Posterior vena cava (tissue), 2 donors: ENCODE data around the gene XKRX. TPM values are rescaled to one million over a fixed set of nuclear protein-coding genes. Genes with fewer than 3 reads are reported as not detected.

Source experiments
- DNase-seq: peaks from one replicate; pipeline ENCODE4 v3.0.0-alpha.2; 2020; ENCODE audit warnings: low spot score
- intact Hi-C, 2 donors: fragments of 100-400 bp; cut with DNase I; formaldehyde crosslinking; loops; one replicate each; pipeline versions ENCODE4 v1.14.1 to v1.14.2; 2022 to 2023
- total RNA-seq, 2 donors: library from RNA; stranded (reverse); fragmentation: NEBNext Ultra II Directional; extraction: Animal tissue kit (Norgen Biotek cat#: 25700); gene quantifications; one replicate each; pipeline ENCODE4 v1.2.1, GENCODE V29; 2021
- donor health status: DM: yes; HTN: yes; CAD: no.
- donor health status: DM: yes; HTN: yes; CAD: no.

Gene XKRX
- total RNA-seq, 2 donors from 2014 or later, result 0.14 TPM

GRCh38 chrX:100905620-100906019 lies 23.1 kb downstream of the XKRX start:
- DNase-seq, result no peak
- intact Hi-C loops, result no loop called here

- no peak for DNase-seq
- intact Hi-C loops, result no loop called here
Measured at GRCh38 chrX:100904433-100904832, 24.3 kb downstream of the XKRX start.

GRCh38 chrX:100895365-100896075 lies 33.2 kb downstream of the XKRX start:
- DNase-seq, result no peak
- intact Hi-C loops, result no loop called here

GRCh38 chrX:100883654-100884053 lies 45.1 kb downstream of the XKRX start:
- intact Hi-C loops, result no loop called here
- DNase-seq, result no peak

GRCh38 chrX:100880368-100880767 lies 48.3 kb downstream of the XKRX start:
- no peak for DNase-seq
- intact Hi-C loops, result no loop called here

GRCh38 chrX:100874325-100874724 lies 54.4 kb downstream of the XKRX start, which contains the start of gene NOX1:
NOX1 (minus strand) TSS chrX:100874359; CDS start chrX:100874139, 220 bp downstream.
- DNase-seq, result no peak
- intact Hi-C loops, result no loop called here

- no peak for DNase-seq
- intact Hi-C loops, result no loop called here
Measured at GRCh38 chrX:100871594-100872560, 56.8 kb downstream of the XKRX start.

- intact Hi-C loops, result no loop called here
- DNase-seq, result no peak
Measured at GRCh38 chrX:100870527-100870926, 58.2 kb downstream of the XKRX start.

- intact Hi-C loops, result no loop called here
- DNase-seq, result no peak
Measured at GRCh38 chrX:100868273-100868672, 60.4 kb downstream of the XKRX start.

GRCh38 chrX:100864657-100865391 lies 63.9 kb downstream of the XKRX start:
- no peak for DNase-seq
- intact Hi-C loops, result no loop called here

Other genes starting within 250 kb of the XKRX start
- 10 to 100 TPM in 1 of 2 donors, 1 to 10 TPM in 1; 7.1 to 10.6 TPM for gene SYTL4, start 196.8 kb downstream of the XKRX start, total RNA-seq
- 1 to 10 TPM; 7.4 to 9.3 TPM for gene CSTF2, start 108.5 kb downstream of the XKRX start, total RNA-seq
- gene NOX1, start 54.6 kb downstream of the XKRX start, total RNA-seq, result not detected
- gene ARL13A, start 40.8 kb upstream of the XKRX start, total RNA-seq, result not detected
- 10 to 100 TPM; 12.9 to 14.7 TPM for gene TRMT2B, start 123.2 kb upstream of the XKRX start, total RNA-seq
- gene TMEM35A, start 150.0 kb upstream of the XKRX start, total RNA-seq, result 10 to 100 TPM; 13.8 to 26.5 TPM
- gene CENPI, start 169.3 kb upstream of the XKRX start, total RNA-seq, result 1 to 10 TPM; 1.2 to 2.0 TPM